ENCODE results near the gene PAFAH1B2.

DNA sequence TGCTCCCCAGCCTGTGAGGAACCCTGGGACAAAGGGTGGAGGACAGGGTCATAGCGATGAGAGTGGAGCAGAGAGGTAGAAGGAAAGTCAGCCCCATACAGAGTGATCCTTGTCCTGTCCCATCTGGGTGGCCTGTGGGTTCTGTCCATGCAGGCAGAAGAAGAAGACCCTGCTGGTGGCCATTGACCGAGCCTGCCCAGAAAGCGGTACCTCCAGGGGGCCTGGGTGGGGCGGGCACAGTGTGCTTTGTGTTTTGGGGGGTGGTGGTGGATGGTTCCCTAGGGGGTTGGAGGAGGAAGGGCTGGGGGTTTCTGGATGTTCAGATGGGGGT lies 42.3 kb downstream of the PAFAH1B2 start:
- TF ChIP-seq, protein P1, sequence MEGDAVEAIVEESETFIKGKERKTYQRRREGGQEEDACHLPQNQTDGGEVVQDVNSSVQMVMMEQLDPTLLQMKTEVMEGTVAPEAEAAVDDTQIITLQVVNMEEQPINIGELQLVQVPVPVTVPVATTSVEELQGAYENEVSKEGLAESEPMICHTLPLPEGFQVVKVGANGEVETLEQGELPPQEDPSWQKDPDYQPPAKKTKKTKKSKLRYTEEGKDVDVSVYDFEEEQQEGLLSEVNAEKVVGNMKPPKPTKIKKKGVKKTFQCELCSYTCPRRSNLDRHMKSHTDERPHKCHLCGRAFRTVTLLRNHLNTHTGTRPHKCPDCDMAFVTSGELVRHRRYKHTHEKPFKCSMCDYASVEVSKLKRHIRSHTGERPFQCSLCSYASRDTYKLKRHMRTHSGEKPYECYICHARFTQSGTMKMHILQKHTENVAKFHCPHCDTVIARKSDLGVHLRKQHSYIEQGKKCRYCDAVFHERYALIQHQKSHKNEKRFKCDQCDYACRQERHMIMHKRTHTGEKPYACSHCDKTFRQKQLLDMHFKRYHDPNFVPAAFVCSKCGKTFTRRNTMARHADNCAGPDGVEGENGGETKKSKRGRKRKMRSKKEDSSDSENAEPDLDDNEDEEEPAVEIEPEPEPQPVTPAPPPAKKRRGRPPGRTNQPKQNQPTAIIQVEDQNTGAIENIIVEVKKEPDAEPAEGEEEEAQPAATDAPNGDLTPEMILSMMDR (IDR thresholded peaks at IDR 0.05; ENCODE audit: poor library complexity, severe bottlenecking) = no peak
- TF ChIP-seq, protein P2, sequence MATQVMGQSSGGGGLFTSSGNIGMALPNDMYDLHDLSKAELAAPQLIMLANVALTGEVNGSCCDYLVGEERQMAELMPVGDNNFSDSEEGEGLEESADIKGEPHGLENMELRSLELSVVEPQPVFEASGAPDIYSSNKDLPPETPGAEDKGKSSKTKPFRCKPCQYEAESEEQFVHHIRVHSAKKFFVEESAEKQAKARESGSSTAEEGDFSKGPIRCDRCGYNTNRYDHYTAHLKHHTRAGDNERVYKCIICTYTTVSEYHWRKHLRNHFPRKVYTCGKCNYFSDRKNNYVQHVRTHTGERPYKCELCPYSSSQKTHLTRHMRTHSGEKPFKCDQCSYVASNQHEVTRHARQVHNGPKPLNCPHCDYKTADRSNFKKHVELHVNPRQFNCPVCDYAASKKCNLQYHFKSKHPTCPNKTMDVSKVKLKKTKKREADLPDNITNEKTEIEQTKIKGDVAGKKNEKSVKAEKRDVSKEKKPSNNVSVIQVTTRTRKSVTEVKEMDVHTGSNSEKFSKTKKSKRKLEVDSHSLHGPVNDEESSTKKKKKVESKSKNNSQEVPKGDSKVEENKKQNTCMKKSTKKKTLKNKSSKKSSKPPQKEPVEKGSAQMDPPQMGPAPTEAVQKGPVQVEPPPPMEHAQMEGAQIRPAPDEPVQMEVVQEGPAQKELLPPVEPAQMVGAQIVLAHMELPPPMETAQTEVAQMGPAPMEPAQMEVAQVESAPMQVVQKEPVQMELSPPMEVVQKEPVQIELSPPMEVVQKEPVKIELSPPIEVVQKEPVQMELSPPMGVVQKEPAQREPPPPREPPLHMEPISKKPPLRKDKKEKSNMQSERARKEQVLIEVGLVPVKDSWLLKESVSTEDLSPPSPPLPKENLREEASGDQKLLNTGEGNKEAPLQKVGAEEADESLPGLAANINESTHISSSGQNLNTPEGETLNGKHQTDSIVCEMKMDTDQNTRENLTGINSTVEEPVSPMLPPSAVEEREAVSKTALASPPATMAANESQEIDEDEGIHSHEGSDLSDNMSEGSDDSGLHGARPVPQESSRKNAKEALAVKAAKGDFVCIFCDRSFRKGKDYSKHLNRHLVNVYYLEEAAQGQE (IDR thresholded peaks at IDR 0.05; ENCODE audit: borderline replicate concordance) = no peak
- no peak for TF ChIP-seq SMC3 (conservative IDR thresholded peaks at IDR 0.05; ENCODE audit: poor library complexity)
- no peak for TF ChIP-seq EZH2 (IDR thresholded peaks at IDR 0.05; ENCODE audit: borderline replicate concordance, insufficient read depth, low read length, poor library complexity, severe bottlenecking)
- TF ChIP-seq POLR2AphosphoS5 (IDR thresholded peaks at IDR 0.05) = no peak
